LNCAP (cell line): ENCODE data around the gene TCEA3.

Experiments used
- CTCF ChIP-seq: fragments of 450-650 bp; IDR thresholded peaks from 2 replicates; pipeline ENCODE4 v1.5.1; 2017; ENCODE audit warnings: mild to moderate bottlenecking

The TCEA3 gene

GRCh38 chr1:23434260-23434775, 9.8 kb upstream of the TCEA3 start:
- TF ChIP-seq CTCF, result no peak

GRCh38 chr1:23433122-23433521, 8.6 kb upstream of the TCEA3 start:
- no peak for TF ChIP-seq CTCF

DNA sequence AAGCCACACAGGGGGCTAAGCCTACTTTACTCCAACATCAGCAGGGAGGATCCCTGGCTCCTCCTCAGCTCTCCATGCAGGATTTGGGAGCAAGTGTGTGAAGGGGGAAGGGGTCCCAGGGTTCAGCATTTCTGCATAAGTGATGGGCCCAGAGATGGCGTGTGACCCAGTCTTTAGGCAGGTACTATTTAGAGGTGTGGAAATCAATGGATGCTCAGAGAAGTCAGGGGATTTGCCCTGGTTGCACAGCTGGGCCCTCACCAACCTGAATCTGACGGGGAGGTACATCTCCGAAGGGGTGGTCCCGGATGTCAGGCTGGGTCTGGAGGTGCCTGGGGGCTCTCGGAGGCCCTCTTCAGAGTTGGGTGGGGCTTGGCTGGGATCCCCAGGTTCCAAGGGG, 6.9 kb upstream of the TCEA3 start:
- no peak for TF ChIP-seq CTCF

DNA sequence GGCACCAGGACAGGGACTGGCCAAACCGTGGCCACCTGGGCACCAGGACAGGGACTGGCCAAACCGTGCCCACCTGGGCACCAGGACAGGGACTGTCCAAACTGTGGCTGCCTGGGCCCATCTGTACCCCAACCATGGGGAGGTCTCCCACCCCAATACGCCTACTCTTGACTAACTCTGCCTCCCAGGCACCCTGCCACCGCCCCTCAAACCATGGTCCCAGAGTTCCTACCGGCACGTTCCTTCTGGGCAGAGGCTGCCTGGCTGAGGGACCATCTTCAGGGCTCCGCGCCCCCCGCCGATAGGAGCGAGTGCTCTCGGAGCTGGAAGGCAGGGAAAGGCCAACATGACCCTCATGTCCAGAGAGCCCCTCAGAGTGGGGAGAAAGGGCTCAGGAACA, 6.3 kb upstream of the TCEA3 start:
- TF ChIP-seq CTCF, result no peak

GRCh38 chr1:23428136-23428905, 3.8 kb upstream of the TCEA3 start:
- TF ChIP-seq CTCF, result no peak

- TF ChIP-seq CTCF, result no peak
Observed at GRCh38 chr1:23427550-23427949, 3.0 kb upstream of the TCEA3 start.

DNA sequence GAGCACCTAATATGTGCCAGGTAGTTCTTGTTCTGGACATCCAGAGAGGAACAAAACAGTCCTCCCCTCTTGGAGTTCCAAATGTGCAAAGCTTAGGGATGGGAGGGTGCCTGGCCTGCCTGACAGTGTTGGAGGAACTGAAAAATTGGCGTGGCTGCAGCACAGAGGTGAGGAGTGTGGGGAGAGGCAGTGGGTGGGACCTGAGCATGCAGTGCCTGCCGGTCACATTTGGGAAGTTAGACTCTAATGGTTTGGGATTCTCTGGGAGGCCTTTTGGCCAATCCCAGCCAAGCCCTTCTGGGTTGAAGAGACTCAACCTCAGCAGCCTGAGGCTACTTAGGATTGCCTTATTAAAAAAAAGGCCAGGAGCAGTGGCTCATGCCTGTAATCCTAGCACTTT, 2.3 kb upstream of the TCEA3 start:
- TF ChIP-seq CTCF, result no peak

GRCh38 chr1:23425193-23425494, 596 bp upstream of the TCEA3 start:
- TF ChIP-seq CTCF, result no peak
